Stimulated activated CD8-positive, alpha-beta memory T cell treated with anti-CD3 and anti-CD28 coated beads, Interleukin-4, amount 100 ng/mL, for 1 hour (primary cell): ENCODE results near the gene NPAS2.

Experiments
- DNase-seq, 2 donors: peaks; one replicate each; pipeline ENCODE4 v3.0.0-alpha.2; 2020; ENCODE audit warnings: low read depth in 2 of 2, low spot score in 1 of 2

Gene NPAS2

DNA sequence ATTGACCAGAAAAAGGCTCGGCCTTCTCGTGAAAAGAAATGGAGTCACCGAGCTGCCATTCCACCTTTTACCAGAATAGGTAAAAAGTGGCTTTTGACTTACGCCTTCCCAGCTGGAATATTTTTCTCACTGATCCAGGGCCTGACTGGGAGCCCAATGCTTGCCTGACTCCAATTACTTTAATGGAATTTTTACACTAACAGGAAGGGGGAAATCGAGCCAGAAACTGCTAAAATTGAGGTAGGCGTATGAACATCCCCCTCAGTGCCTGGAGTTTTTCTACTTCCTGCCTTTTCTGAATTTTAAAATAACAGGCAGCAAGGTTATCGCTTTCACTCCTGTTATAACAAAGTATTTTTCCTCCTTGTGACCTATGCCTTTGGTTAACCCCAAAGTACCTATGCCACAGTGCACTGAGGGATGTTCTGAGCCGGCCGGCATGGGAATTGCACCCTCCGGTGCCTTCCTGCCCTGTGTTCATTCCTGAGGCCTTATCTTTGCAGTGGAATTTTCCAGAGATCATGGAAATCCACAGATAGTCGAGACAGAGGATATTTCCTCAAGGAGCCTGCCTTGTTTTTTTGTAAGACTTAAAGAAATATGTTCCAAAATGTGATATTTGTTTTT is 163.9 kb downstream of the NPAS2 start:
- DNase-seq, result no peak

DNA sequence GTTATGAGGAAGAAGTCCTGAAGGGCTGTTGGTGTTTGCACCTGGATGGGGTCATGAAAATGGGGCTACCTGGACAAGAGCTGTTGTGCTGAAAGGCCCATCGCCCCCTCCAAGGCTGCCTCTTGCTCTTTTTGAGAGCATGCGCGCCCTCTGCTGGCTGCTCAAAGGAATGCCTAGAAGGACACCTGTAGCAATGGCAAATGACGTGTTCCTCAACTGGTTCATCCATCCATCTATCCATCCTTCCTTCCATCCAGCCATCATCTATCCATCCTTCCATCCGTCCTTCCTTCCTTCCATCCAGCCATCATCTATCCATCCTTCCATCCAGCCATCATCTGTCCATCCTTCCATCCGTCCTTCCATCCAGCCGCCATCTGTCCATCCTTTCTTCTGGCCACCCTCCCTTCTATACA is 165.0 kb downstream of the NPAS2 start:
- DNase-seq, result peak; percentile 50 to 54

DNA sequence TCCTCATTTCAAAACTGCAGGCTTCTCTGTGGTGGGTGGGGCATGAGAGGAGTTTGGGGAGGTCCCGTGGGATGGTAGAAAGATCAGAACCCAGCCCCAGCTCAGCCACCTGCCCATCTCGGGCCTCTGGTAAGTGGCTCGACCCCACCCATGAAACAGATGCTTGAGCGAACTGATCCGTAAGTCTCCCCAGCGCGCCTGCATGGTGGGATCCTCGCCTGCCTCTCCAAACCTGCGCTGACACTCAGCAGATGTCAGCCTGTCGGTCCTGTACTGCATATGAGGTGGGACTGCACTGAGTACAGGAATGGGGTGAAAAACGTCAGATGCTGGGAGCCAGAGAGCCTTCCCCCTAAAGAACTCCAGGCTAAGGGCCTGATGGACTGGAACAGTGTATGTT is 166.2 kb downstream of the NPAS2 start:
- no peak for DNase-seq

DNA sequence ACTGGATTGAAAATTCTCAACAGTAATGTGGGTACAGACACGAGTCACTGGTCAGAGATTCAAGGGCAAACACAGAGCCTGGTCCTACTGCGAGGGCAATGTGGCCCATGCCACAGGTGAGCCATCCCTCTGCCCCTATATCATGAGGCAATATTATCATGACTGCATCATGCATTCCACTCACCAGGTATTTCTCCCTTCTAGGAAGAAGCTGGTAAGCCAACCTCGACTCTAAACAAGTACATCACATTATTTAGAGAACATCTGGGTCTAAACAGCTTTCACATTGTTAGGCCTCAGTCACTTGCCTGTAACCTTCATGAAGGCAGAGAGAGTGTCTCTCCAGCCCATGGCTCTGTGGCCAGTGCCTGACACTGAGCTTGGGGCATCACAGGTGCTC is 167.6 kb downstream of the NPAS2 start:
- DNase-seq, result no peak

DNA sequence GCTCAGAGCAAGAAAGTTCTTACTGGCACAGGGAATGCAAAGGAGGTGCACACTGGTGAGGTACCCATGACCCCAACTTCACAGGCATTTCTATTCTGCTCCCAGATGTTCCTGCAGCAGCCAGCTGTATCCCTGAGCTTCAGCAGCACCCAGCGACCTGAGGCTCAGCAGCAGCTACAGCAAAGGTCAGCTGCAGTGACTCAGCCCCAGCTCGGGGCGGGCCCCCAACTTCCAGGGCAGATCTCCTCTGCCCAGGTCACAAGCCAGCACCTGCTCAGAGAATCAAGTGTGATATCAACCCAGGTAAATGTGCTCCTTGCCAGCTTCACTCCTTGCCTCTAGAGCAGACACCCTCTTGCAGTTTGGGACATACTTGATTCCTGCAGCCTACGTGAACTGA is 168.0 kb downstream of the NPAS2 start:
- DNase-seq, result no peak

DNA sequence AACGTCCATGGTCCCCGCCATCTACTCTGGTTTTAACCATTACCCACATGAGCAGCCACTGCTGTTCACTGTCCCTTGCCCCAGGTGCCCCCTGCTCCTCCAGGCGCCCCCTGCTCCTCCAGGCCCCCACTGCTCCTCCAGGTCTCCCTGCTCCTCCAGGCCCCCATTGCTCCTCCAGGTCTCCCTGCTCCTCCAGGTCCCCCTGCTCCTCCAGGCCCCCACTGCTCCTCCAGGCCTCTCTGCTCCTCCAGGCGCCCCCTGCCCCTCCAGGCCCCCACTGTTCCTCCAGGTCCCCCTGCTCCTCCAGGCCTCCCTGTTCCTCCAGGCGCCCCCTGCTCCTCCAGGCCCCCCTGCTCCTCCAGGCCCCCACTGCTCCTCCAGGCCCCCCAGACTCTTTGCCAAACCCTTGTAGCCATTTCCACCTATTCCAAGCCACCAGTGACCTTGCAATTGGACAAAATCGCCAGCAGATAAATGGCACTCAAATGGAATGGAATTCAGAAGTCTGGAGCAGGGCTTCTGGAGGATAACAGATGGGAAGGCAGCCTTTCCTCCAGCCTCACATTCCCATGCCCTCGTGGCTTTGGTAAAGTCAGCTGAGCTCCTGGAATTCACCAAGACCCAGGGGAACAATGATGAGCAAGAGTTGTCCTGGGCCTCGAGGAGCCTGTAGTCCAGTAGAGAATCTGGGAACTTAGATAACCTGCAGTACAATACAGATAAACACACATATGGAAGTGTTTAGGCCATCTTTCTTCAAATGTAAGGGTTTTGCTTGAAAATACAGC is 168.9 kb downstream of the NPAS2 start:
- no peak for DNase-seq

DNA sequence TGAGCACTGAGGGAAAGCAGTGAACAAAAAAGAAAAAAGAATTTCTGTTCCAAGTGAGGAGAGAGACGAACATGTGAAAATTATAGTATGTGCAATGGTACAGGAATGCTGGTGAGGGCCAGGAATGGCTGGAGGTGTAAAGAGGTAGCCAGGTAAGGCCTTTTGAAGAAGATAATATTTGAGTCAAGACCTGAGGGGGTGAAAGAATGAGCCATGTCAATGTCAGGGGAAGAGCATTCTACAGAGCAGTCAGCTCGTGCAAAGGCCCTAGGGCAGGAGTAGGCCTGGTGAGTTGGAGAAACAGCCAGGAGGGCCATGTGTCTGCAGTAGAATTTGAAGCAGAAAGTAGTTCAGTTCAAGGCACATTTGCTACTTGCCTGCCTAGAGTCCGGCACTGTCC is 169.7 kb downstream of the NPAS2 start:
- DNase-seq, result no peak

DNA sequence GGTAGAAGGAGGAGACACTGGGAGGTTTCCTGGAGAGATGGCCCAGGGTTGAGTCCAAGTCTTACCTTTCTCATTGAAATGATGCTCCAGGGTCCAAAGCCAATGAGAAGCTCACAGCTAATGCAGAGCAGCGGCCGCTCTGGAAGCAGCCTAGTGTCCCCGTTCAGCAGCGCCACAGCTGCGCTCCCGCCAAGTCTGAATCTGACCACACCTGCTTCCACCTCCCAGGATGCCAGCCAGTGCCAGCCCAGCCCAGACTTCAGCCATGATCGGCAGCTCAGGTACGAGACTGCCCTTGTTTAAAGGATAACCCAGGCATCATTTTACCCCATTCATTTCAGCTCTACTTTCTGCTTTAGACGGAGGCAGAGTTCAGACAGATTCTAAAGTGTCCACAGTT is 170.2 kb downstream of the NPAS2 start:
- no peak for DNase-seq

DNA sequence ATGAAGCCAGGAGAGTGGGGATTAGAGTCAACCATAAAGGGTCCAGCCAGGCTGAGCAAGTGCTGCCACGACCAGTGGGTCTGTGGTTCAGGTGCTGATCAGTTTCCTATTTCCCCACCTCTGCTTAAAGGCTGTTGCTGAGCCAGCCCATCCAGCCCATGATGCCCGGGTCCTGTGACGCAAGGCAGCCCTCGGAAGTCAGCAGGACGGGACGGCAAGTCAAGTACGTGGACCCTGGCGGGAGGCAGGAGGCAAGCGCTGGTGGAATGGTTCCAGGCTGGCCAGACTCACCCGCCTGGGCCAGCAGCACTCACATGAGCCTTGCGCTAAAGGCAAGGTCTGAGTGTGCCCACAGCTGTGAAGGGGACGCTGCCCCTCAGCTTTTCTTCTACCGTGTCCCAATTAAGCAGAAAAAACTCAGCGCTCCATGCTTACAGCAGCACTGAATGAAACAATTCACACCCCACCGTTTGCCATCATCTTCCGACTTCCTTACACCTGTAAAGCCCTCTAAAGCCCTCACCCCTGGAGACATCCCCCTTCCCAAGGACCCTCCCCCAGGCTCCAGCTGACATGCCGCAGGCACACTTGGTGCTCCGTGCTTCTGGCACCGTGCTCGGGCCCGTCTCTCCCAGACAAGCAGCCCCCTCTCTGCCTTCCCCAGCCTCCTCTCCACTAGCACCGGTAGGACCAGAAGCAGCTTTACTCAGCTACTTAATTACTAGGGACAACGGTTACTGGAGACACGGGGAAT is 170.9 kb downstream of the NPAS2 start:
- DNase-seq, result no peak

DNA sequence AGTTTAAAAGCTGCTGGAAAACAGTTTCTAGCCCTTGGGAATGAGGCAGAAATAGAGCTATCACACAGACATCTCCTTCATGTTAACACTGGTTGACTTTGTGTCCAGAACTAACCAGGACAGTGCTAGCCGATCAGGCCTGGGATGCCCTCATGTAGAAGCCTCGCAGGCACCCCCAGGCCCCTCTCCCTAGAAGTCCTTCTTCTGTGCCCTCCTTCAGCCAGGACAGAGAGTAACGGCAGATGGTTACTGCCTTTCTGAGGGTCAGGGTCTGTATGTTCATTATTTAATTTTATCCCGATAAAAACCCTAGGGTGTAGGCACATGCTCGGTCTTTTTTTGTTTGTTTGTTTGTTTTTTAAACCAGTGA is 171.4 kb downstream of the NPAS2 start:
- no peak for DNase-seq

DNA sequence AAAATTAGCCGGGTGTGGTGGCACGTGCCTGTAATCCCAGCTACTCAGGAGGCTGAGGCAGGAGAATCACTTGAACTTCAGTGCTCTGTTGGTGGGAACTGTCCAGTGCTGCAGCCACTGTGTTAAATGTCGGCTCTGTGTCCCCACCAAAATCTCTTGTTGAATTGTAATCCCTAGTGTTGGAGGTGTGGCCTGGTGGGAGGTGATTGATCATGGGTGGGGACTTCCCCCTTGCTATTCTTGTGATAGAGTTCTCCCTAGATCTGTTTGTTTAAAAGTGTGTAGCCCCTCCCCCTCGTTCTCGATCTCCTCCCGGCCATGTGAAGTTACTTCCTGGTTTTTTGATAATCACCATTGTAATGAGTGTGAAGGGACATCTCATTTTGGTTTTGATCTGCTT is 172.3 kb downstream of the NPAS2 start:
- no peak for DNase-seq

DNA sequence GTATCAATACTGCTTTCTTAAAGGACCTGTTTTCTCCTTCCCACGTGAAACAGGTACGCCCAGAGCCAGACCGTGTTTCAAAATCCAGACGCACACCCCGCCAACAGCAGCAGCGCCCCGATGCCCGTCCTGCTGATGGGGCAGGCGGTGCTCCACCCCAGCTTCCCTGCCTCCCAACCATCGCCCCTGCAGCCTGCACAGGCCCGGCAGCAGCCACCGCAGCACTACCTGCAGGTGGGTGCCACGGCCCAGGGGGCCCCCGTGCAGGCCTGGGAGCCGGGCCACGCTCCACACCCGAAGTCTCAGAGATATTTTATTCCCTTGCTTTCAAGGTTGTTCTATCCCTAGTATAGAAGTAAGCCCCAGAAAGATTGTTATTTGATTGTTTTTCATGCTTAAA is 173.4 kb downstream of the NPAS2 start:
- DNase-seq, result no peak

DNA sequence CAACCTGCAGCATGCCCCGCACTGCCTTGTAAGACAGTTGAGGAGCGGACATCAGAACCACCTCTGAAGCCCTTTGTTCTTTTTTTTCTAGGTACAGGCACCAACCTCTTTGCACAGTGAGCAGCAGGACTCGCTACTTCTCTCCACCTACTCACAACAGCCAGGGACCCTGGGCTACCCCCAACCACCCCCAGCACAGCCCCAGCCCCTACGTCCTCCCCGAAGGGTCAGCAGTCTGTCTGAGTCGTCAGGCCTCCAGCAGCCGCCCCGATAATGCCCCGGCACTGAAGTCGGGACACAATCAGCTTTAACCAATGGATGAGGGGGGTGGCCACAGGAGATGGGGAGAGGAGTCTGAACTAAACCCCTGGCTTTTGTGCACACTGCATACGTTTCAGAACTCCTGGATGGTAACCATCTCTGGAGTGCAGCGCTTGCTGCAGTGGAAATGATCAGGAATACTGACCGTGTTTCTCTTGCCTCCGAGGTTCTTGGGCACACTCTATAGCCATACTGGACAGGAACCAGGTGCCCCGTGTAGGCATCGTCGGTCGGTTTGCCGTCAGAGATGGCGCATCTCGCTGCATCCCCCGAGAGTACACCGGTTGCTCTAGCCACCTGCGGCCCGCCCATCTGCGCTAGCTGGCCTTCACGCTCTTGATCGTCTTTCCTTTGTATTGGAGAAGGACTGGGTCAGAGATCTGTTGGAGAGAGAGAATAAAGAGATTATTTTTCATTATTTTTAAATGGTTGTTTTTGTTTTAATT is 175.6 kb downstream of the NPAS2 start:
- DNase-seq, result no peak

DNA sequence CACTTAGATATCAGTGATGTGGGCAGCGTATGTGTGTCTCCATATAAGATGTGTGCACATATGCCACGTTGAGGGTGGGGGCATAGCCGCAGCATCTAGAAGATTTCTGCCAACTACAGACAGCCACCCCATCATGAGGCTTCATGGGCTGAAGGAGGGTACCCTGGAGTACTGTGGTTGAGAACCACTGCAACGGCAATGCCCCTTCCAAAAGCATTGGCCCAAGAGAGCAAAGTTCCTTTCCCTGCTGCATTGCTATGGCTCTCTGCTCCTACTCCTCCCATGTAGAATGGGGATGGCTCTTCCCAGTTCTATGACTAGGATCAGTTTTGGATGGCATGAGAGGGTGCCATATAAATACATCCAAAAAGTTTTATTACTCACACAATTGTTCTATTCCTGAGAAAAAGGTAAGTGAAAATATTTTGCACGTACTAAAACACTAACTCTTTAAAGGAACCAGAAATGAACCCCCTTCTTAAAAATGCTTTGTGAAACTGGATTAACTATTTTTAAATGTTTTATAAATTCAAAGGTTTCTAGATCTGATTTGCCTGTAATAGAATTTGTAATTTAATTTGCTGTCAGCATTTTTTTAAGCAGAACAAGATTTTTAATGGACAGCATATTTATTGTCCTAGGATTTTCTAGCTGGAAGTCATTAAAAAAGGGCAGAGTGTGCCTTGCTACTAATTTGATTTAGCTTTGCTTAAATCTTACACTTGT is 177.7 kb downstream of the NPAS2 start:
- DNase-seq, result no peak

DNA sequence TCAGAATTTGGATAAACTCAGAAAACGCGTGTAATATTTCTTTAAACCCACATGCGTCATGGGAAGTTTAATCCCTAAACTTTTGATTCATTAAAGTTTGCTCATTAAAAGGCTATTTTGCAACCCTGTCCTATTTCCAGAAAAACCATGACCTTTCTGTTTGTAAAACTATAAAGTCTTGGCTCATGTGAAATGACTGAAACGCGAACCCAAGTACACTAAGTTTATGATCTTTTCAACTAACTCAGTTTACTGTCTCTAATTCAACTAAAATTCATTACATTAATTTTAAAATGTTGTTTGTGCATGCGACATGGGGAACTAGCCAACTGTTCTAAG is 178.3 kb downstream of the NPAS2 start:
- DNase-seq, result no peak

DNA sequence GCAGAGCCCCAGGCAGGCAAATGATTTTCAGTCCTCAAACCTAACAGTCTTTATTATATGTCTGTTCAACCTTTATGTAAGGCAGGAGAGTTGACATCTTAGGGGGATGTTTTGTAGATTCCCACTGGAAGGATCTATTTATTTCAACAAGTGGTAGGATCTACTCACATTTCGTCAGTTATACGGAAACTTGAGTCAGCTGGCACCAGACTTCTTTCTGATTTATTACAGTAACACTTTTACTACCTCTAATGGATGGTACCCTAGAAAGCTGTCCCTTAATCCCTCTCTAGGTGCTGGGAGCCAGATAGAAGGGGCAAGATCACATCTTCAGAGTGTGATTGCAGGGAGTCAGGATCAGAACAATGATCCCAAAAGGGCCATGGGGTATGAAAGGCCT is 180.1 kb downstream of the NPAS2 start:
- DNase-seq, result no peak

DNA sequence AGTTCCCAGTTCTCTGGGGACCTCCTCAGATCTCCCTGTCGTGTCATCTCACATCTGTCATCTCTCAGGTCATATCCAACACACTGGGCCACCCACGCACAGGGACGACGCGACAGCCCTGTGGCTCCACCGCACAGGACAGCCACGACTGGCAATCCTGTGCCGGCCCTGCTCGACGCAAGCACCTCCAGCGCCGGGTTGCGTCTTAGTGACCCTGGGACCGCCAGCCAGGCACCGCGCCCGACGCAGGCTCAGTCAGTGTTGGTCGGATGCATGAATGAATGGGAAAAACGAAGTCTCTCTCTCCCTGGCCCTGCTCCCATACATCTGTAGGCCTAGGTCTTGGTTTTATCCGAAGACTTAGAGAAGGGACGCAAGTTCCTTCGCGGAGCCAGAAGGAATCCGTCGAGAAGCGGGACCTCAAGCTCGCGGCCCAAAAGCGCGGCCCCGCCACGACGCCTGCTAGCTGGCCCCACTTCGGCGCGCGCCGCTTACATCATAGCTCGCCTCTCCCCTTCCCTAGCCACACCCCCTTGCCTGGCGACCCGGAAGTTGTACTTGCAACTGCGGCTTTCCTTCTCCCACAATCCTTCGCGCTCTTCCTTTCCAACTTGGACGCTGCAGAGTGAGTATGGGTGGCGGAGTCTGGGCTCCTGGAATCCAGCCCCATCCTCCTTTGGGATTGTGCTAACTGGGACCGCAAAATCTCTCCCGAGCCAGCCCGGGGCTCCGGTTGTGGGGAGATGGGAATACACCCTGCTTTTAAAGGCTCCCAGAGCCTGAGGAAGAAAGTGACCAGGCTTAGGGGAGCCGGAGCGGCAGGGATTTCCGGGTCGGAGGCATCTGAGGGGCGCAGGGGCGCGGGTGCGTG is 182.0 kb downstream of the NPAS2 start, which contains the start of gene RPL31:
Gene RPL31 (plus strand): TSS at position 599 of the 871 bp plus-strand sequence. CDS start 413 bp downstream, outside the sequence.
- peak; percentile 84 to 91 for DNase-seq

DNA sequence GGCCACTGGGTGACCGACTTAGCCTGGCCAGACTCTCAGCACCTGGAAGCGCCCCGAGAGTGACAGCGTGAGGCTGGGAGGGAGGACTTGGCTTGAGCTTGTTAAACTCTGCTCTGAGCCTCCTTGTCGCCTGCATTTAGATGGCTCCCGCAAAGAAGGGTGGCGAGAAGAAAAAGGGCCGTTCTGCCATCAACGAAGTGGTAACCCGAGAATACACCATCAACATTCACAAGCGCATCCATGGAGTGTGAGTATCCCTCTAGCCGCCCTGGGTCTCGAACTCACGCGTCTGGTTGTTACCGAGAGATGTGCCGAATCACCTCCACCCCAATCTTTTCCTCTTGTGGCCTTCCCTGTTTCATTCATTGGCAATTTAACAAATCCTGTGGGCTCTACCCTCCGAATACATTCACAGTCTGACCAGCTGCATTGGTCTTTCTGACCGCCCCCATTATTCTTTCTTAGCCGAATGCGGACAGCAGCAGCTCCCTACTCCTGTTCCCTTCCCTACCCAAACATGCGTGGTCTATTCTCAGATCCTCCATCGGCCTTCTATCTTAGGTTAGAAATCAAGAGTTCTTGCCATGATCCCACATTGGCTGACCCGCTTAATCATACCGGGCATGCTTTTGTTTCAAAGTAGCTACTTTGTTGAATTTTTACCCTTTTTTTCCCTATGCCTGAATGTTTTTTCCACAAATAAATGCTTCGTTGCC is 182.8 kb downstream of the NPAS2 start:
- peak in 1 of 2 donors; percentile 3 for DNase-seq

DNA sequence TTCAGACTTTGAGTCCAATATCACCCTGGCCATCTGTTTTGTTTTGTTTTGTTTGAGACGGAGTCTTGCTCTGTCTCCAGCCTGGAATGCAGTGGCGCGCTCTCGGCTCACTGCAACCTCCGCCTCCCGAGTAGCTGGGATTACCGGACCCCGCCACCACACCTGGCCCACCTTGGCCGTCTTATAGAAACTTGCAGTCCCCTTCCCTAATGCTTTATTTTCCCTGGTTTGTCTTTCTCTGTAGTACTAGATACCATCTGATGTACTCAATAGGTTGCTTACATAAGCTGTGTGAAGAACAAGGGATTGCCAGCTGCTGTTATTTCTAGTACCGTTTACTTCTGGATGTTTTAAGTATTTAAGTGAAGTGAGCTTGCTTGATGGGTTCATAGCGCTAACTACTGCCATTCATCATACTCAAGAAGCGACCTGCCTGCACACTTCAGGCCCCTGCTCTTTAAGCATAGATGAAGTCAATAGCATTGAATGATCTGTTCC is 183.4 kb downstream of the NPAS2 start:
- no peak for DNase-seq
